ENCODE data around the gene ITPKA.

The ITPKA gene

GRCh38 chr15:41511331-41511898 lies 17.7 kb downstream of the ITPKA start:
- DNase-seq: peak; percentile 60

- DNase-seq: no peak
These were observed 18.3 kb downstream of the ITPKA start for GRCh38 chr15:41511899-41512369.

GRCh38 chr15:41512512-41512939 lies 18.9 kb downstream of the ITPKA start:
- peak; percentile 50 for DNase-seq

GRCh38 chr15:41512940-41513505 lies 19.3 kb downstream of the ITPKA start:
- DNase-seq: peak; percentile 56

- DNase-seq: peak; percentile 67
These were observed 20.0 kb downstream of the ITPKA start, which contains the start of gene LTK for GRCh38 chr15:41513506-41514227. TSS of gene LTK (minus strand) at chr15:41513827. CDS start at chr15:41513709, 118 bp downstream.

- DNase-seq: no peak
These were observed 24.3 kb downstream of the ITPKA start for GRCh38 chr15:41517895-41518449.

GRCh38 chr15:41520636-41521035 lies 27.0 kb downstream of the ITPKA start:
- no peak for DNase-seq

GRCh38 chr15:41521614-41522013 lies 27.9 kb downstream of the ITPKA start:
- no peak for DNase-seq

- no peak for DNase-seq
These were observed 29.4 kb downstream of the ITPKA start for GRCh38 chr15:41523097-41523496.

GRCh38 chr15:41530363-41530956 lies 36.8 kb downstream of the ITPKA start:
- no peak for DNase-seq

- no peak for DNase-seq
These were observed 41.9 kb downstream of the ITPKA start for GRCh38 chr15:41535544-41535943.

- DNase-seq: no peak
These were observed 43.2 kb downstream of the ITPKA start for GRCh38 chr15:41536866-41537265.

GRCh38 chr15:41543521-41543870 lies 49.8 kb downstream of the ITPKA start:
- DNase-seq: no peak

- DNase-seq: no peak
These were observed 51.0 kb downstream of the ITPKA start for GRCh38 chr15:41544650-41545015.

GRCh38 chr15:41545218-41545617 lies 51.5 kb downstream of the ITPKA start:
- DNase-seq: no peak

GRCh38 chr15:41546851-41547786 lies 53.4 kb downstream of the ITPKA start:
- no peak for DNase-seq

GRCh38 chr15:41550066-41550775 lies 56.5 kb downstream of the ITPKA start:
- DNase-seq: no peak
